Fibroblast of mammary gland (primary cell): Measurements from ENCODE around the gene DPF1.

Source experiments
- DNase-seq: peaks from one replicate; pipeline ENCODE4 v3.0.0-alpha.2; 2010; ENCODE audit warnings: low read depth
- H3K4me3 ChIP-seq: 2 replicates; pipeline ENCODE4 v1.5.1; 2011; ENCODE audit warnings: low read depth, mild to moderate bottlenecking, low read length, moderate library complexity; ENCODE audit not compliant: control insufficient read depth
- CTCF ChIP-seq: conservative IDR thresholded peaks from 2 replicates; pipeline ENCODE4 v1.5.1; 2011; ENCODE audit warnings: low read depth, low read length, inconsistent platforms; ENCODE audit not compliant: control insufficient read depth, insufficient read depth

Gene DPF1

GRCh38 chr19:38206928-38207327 lies 17.1 kb downstream of the DPF1 start:
- no peak overlapping the region for H3K4me3 ChIP-seq

GRCh38 chr19:38206006-38206745 lies 17.8 kb downstream of the DPF1 start:
- TF ChIP-seq CTCF, result no peak
- no peak overlapping the region for H3K4me3 ChIP-seq
- no peak for DNase-seq

More at GRCh38 chr19:38206928-38207327, 17.1 kb downstream of the DPF1 start:
- DNase-seq, result no peak
- TF ChIP-seq CTCF, result no peak

GRCh38 chr19:38204728-38205127 lies 19.3 kb downstream of the DPF1 start:
- no peak for TF ChIP-seq CTCF
- no peak overlapping the region for H3K4me3 ChIP-seq
- DNase-seq, result no peak

GRCh38 chr19:38204096-38204495 lies 19.9 kb downstream of the DPF1 start:
- TF ChIP-seq CTCF, result no peak
- no peak for DNase-seq
- no peak overlapping the region for H3K4me3 ChIP-seq

GRCh38 chr19:38203197-38203596 lies 20.8 kb downstream of the DPF1 start:
- DNase-seq, result no peak
- no peak overlapping the region for H3K4me3 ChIP-seq
- TF ChIP-seq CTCF, result no peak

GRCh38 chr19:38202504-38202903 lies 21.5 kb downstream of the DPF1 start:
- H3K4me3 ChIP-seq, result no peak overlapping the region
- TF ChIP-seq CTCF, result no peak
- DNase-seq, result no peak
